Transverse colon (tissue), 4 donors: ENCODE results near the gene MAGI1.

ENCODE experiments used
- CTCF ChIP-seq, 5 experiments: fragments of 200-600 bp in 3 of 5; fragments of 450-650 bp in 2 of 5; sonication (generic) in 3 of 5; IDR thresholded peaks; 1 replicate in 2 of 5; 2 replicates in 3 of 5; pipeline ENCODE4 v1.5.1; 2016 to 2017; ENCODE audit warnings: antibody characterized with exemption in 5 of 5, inconsistent platforms in 3 of 5, mild to moderate bottlenecking in 2 of 5, moderate library complexity in 1 of 5
- EP300 ChIP-seq: sonication (generic); formaldehyde crosslinking; IDR thresholded peaks from one replicate; pipeline ENCODE4 v1.6.1; 2017; ENCODE audit warnings: antibody characterized with exemption, low read depth
- POLR2A ChIP-seq: fragments of 450-650 bp; IDR thresholded peaks from one replicate; pipeline ENCODE4 v1.6.1; 2016; ENCODE audit warnings: antibody characterized with exemption, mild to moderate bottlenecking, moderate library complexity
- POLR2AphosphoS5 ChIP-seq, 3 donors: sonication (generic); formaldehyde crosslinking; IDR thresholded peaks; one replicate each; pipeline ENCODE4 v1.6.1; 2016; ENCODE audit warnings: antibody characterized with exemption in 3 of 3

- no peak for TF ChIP-seq POLR2A
- no peak for TF ChIP-seq POLR2AphosphoS5 (IDR thresholded peaks at IDR 0.05)
- no peak for TF ChIP-seq CTCF (IDR thresholded peaks at IDR 0.05)
- TF ChIP-seq EP300, result no peak
Observed at GRCh38 chr3:65716071-65716751, 322.5 kb downstream of the MAGI1 start.
